GM12801 (cell line): Measurements from ENCODE around the gene IL1A.

Experiments
- TF ChIP-seq, protein P1 (sequence below): IDR thresholded peaks from one replicate; pipeline ENCODE4 v1.5.1; 2011; ENCODE audit warnings: control low read depth; ENCODE audit not compliant: insufficient read length; ENCODE audit errors: extremely low read depth

The IL1A gene

DNA sequence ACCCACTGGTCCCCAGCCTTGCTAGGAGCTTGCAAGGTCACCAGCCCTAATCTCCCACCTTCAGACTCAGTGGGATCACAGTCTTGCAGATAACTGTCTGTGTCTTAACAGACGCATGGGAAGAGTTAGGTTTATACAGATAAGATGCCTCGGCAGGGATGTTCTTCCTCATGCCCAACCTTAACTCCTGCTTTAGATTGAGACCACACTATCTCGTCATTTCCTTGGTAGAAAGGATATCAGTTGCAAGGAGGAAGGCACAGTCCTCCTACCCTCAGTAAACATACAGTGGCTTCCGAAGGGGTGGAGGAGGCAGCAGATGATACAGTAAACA, 56.3 kb downstream of the IL1A start:
- TF ChIP-seq, protein P1, sequence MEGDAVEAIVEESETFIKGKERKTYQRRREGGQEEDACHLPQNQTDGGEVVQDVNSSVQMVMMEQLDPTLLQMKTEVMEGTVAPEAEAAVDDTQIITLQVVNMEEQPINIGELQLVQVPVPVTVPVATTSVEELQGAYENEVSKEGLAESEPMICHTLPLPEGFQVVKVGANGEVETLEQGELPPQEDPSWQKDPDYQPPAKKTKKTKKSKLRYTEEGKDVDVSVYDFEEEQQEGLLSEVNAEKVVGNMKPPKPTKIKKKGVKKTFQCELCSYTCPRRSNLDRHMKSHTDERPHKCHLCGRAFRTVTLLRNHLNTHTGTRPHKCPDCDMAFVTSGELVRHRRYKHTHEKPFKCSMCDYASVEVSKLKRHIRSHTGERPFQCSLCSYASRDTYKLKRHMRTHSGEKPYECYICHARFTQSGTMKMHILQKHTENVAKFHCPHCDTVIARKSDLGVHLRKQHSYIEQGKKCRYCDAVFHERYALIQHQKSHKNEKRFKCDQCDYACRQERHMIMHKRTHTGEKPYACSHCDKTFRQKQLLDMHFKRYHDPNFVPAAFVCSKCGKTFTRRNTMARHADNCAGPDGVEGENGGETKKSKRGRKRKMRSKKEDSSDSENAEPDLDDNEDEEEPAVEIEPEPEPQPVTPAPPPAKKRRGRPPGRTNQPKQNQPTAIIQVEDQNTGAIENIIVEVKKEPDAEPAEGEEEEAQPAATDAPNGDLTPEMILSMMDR = no peak

DNA sequence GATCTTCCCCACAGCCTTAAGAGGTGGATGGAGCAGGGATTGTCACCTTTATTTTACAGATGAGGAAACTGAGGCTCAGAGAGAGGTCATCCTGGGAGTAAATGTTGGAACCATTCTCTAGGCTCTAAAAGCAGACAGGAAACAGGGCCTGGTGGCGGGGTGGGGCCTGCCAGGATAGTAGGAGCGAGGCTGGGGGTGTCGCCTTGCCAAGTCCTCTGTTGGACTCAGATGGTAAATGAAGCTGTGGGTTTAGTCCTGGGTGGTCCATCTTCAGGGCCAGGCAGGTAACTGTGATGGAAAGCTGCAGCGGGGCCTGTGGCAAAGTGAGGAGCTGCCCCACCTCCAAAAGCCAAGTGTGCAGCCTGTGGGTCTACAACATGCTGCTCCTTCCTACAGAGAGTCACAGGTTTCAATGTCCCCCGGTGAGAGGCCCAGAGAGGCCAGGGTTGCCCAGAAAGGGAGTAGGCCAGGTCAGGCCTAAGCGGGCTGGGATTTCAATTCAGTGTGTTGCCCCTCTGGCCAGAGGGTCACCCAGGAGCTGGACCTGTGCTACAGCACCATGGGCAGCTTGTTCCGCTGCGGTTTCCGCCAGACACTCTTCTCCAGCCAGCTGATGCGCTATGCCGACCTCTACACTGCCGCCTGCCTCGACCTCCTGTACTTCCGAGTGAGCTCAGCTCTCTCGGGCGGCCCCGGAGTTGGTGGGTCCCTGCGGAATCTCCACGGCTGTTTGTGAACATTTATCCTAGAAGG, 56.8 kb downstream of the IL1A start:
- TF ChIP-seq, protein P1 = no peak

DNA sequence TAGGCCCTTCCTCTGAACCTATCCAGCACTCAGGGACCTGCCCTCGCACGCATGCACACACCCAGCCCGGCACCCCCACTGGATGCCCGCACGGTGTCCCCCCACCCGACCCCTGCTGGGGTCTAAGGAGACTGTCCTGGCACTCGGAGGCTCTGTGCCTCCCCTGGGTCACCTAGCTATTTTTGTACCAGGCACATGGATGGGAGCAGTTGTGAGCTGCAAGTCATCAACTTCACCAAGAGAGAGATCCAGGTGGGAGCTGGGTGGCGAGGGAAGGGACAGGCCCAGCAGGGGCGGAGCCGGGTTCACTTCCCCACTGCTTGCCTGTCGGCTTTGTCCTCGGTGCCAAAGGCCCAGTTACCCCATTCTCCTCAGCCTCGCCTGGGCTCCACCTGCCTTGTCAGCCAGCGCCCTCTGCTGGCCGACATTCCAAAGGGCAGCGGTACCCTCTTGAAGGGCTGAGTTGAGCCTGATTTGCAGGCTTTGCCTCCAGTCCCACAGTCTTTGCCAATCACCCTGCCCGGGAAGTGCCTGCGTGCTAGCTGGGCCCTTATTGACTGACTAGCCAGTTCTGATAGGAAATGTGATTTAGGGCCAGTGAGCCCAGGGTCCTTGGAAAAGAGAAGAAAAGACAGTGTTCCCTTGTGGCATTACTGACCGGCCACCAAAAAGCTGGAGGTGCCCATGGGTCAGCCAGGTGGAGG, 57.7 kb downstream of the IL1A start:
- TF ChIP-seq, protein P1 = peak; percentile 90

DNA sequence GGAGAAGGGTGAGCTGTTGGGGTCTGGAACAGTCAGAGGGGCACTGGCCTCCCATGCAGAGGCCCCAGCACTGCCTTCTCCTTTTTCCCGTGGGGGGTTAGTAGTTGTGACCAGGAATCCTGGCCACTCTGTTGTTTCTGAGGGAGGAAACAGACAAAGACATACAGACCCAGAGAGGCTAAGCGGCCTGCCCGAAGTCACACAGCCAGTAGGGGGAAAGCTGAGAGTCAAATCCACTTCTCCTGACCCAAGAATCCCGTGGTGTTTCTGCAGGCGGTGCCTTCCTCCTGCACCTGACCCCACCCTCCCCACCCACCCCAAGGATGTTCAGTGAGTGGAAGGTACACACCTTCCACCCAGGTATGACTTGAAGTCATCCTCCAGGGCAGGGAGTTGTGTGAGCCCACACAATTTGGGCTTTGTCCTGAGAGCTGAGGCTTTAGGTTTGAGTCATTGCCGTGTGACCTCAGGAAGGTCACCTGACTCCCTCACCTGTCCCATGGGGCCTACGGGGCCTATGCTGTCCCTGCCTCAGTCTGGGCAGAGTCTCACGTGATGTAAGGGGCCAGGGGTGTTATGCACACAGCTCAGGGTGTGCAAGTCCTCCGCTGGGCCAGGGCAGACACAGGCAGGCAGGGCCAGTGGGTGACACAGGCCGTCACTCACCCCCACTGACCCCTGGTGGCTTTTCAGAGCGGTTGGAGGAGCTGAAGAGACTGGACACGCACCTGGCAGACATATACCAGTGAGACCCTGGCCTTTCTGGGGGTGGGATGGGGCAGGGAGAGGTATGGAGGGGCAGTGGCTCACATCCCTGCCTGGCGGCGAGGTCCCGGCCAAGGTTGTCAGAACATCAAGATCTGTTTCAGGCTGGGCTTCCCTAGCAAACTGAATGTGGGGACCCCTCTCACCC, 58.5 kb downstream of the IL1A start:
- TF ChIP-seq, protein P1 = no peak

DNA sequence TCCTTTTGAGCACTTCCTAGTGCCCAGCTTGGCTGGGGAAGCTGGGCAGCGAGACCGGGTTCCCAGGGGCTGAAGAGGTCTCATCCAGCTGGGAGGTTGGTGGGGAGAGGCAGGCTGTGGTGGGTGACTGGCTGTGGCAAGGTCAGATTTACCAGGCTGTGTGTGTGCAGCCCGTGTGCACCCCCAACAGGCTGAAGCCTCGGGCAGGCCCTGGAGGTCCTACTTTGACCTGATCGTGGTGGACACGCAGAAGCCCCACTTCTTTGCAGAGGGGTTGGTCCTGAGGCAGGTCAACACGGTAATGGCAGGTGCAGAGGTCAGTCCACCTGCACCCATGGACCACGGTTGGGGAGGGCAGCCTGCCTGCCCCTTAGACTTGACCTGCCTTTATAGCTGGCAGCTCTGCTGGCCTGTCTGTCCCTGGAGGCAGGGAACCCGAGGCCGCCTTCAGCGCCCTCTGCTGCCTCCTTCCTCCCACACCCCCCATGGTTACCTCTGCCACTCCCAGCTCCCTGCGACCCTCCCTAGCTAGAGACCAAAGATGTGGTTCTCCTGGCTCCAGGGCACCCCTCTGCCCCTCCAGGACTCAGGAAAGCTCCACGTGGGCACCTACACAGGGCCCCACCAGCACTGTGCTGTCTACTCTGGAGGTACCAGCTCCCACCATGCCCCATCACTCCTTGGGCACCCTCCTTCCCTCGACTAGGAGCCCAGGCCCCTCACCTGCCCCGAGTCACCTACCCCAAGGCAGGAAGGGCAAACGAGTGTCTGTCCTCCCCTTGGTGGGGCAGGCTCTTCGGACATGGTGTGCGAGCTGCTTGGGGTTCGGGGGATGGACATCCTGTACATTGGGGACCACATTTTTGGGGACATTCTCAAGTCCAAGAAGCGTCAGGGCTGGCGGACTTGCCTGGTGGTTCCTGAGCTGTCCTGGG, 59.4 kb downstream of the IL1A start:
- TF ChIP-seq, protein P1 = no peak

DNA sequence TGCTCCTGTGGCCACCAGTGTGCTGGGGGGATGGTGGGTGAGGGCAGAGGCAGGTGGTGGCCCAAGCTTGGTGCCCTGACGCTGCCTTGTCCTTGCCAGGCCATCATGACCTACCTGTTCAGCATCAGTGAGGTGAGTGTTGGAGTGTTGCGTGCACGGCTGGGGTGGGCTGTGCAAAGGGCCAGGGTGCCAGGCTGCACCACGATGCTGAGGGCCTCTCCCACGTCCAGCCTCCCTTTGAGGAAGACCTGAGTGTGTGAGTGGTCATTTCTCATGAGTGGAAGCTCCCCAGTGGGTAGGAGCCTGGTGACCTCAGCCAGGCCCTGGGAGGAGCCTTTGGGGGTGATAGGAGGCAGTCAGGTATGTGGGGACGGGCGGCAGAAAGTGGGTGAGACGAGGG, 60.3 kb downstream of the IL1A start:
- TF ChIP-seq, protein P1 = no peak
